ENCODE results near the gene FN3KRP. TPM values are rescaled to one million over a fixed set of nuclear protein-coding genes. Genes with fewer than 3 reads are reported as not detected.

FN3KRP gene
- total and polyA plus RNA-seq, 2 of the 13 experiments (the other 11 are each of a cell fraction or from before 2014, with no cell fraction given), result 22.4 to 28.2 TPM

DNA sequence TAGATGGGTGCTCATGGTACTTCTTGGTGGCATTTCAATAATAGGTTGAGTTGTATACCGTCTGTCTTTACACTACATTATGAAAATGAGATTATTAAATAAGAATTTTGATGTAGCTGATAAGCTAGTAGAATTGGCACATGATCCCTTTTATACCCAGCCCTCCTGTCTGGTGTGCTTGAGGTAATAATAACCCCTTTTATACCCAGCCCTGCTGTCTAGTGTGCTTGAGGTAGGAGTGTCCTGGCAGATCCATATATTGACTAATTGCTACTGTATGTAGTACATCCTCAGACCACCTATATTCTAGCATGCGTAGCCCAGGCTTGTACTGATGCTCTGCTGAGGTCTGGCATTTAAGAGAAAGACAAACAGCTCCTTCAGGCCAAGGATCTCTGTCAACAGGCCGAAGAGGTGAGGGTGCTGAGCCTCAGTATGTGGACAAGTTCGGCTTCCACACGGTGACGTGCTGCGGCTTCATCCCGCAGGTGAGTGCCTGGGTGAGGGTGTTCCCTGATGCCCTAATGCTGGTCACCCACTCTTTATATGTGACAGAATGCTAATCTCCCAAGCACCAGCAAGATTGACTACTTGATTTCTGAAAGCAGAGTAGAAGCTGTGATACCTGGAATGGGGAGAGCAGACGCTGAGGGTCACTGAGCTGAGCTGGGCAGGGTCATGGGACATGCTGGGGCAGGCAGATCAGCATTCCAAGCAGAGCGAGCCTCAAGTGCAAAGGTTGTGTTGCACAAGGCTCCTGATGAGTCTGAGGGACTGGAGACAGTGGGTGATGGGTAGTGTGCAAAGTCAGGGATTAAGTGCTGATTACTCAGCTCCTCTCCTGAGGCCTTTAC lies 24.6 kb downstream of the FN3KRP start (continued):
- TF ChIP-seq SKI (IDR thresholded peaks at IDR 0.05; ENCODE audit: partially characterized antibody) (peak; percentile 89), MZF1 (CRISPR knock-in tag; IDR thresholded peaks at IDR 0.05; ENCODE audit: borderline replicate concordance) (0 out of 2 replicates have a peak, but pooled peaks have one; percentile 65), ZNF570 (CRISPR knock-in tag; IDR thresholded peaks at IDR 0.05; ENCODE audit: borderline replicate concordance) (no peak), NR2F2 (IDR thresholded peaks at IDR 0.05; ENCODE audit: borderline replicate concordance, low read depth) (peak; percentile 69; the same call in 1 of the 2 replicates), RAD51 (IDR thresholded peaks at IDR 0.05; ENCODE audit: borderline replicate concordance) (no peak), ZNF747 (CRISPR knock-in tag; IDR thresholded peaks at IDR 0.05; ENCODE audit: borderline replicate concordance) (peak; percentile 69), ZNF282 (IDR thresholded peaks at IDR 0.05; ENCODE audit: partially characterized antibody) (no peak), MEIS2 (CRISPR knock-in tag; IDR thresholded peaks at IDR 0.05) (peak; percentile 82), ZZZ3 (CRISPR knock-in tag; IDR thresholded peaks at IDR 0.05; ENCODE audit: borderline replicate concordance) (no peak), ATF7-NPFF (CRISPR knock-in tag; IDR thresholded peaks at IDR 0.05; ENCODE audit: low read depth) (no peak), IRF2 (CRISPR knock-in tag; IDR thresholded peaks at IDR 0.05) (peak; percentile 96), ZNF224 (CRISPR knock-in tag; IDR thresholded peaks at IDR 0.05) (no peak), ZNF792 (CRISPR knock-in tag; IDR thresholded peaks at IDR 0.05) (peak; percentile 90), ZBTB38 (CRISPR knock-in tag; IDR thresholded peaks at IDR 0.05) (peak; percentile 87)
- TF ChIP-seq, protein P1, sequence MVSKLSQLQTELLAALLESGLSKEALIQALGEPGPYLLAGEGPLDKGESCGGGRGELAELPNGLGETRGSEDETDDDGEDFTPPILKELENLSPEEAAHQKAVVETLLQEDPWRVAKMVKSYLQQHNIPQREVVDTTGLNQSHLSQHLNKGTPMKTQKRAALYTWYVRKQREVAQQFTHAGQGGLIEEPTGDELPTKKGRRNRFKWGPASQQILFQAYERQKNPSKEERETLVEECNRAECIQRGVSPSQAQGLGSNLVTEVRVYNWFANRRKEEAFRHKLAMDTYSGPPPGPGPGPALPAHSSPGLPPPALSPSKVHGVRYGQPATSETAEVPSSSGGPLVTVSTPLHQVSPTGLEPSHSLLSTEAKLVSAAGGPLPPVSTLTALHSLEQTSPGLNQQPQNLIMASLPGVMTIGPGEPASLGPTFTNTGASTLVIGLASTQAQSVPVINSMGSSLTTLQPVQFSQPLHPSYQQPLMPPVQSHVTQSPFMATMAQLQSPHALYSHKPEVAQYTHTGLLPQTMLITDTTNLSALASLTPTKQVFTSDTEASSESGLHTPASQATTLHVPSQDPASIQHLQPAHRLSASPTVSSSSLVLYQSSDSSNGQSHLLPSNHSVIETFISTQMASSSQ (IDR thresholded peaks at IDR 0.05; ENCODE audit: low read depth), result 0 out of 2 replicates have a peak, but pooled peaks have one; percentile 11
- TF ChIP-seq, protein P1 (CRISPR knock-in tag; IDR thresholded peaks at IDR 0.05; ENCODE audit: borderline replicate concordance), result no peak; the same call in 1 of the 2 replicates
- TF ChIP-seq, protein P2, sequence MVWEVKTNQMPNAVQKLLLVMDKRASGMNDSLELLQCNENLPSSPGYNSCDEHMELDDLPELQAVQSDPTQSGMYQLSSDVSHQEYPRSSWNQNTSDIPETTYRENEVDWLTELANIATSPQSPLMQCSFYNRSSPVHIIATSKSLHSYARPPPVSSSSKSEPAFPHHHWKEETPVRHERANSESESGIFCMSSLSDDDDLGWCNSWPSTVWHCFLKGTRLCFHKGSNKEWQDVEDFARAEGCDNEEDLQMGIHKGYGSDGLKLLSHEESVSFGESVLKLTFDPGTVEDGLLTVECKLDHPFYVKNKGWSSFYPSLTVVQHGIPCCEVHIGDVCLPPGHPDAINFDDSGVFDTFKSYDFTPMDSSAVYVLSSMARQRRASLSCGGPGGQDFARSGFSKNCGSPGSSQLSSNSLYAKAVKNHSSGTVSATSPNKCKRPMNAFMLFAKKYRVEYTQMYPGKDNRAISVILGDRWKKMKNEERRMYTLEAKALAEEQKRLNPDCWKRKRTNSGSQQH (CRISPR knock-in tag; IDR thresholded peaks at IDR 0.05; ENCODE audit: low read depth), result peak; percentile 66; the same call in 1 of the 2 replicates
- TF ChIP-seq, protein P3, sequence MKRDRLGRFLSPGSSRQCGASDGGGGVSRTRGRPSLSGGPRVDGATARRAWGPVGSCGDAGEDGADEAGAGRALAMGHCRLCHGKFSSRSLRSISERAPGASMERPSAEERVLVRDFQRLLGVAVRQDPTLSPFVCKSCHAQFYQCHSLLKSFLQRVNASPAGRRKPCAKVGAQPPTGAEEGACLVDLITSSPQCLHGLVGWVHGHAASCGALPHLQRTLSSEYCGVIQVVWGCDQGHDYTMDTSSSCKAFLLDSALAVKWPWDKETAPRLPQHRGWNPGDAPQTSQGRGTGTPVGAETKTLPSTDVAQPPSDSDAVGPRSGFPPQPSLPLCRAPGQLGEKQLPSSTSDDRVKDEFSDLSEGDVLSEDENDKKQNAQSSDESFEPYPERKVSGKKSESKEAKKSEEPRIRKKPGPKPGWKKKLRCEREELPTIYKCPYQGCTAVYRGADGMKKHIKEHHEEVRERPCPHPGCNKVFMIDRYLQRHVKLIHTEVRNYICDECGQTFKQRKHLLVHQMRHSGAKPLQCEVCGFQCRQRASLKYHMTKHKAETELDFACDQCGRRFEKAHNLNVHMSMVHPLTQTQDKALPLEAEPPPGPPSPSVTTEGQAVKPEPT (CRISPR knock-in tag; IDR thresholded peaks at IDR 0.05; ENCODE audit: low read depth), result 0 out of 2 replicates have a peak, but pooled peaks have one; percentile 42
- TF ChIP-seq, protein P4, sequence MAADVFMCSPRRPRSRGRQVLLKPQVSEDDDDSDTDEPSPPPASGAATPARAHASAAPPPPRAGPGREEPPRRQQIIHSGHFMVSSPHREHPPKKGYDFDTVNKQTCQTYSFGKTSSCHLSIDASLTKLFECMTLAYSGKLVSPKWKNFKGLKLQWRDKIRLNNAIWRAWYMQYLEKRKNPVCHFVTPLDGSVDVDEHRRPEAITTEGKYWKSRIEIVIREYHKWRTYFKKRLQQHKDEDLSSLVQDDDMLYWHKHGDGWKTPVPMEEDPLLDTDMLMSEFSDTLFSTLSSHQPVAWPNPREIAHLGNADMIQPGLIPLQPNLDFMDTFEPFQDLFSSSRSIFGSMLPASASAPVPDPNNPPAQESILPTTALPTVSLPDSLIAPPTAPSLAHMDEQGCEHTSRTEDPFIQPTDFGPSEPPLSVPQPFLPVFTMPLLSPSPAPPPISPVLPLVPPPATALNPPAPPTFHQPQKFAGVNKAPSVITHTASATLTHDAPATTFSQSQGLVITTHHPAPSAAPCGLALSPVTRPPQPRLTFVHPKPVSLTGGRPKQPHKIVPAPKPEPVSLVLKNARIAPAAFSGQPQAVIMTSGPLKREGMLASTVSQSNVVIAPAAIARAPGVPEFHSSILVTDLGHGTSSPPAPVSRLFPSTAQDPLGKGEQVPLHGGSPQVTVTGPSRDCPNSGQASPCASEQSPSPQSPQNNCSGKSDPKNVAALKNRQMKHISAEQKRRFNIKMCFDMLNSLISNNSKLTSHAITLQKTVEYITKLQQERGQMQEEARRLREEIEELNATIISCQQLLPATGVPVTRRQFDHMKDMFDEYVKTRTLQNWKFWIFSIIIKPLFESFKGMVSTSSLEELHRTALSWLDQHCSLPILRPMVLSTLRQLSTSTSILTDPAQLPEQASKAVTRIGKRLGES (CRISPR knock-in tag; IDR thresholded peaks at IDR 0.05; ENCODE audit: borderline replicate concordance), result no peak
